OCI-LY3 (cell line): ENCODE data around the gene PLAAT2.

Experiments used
- CTCF ChIP-seq: fragments of 200-600, 300-600 bp; sonication (generic); IDR thresholded peaks from 2 replicates; pipeline ENCODE4 v1.5.1; 2014; ENCODE audit warnings: antibody characterized with exemption, low read length, low read depth
- EZH2phosphoT487 ChIP-seq: fragments of 200-600 bp; shearing (Covaris generic); IDR thresholded peaks from 2 replicates; pipeline ENCODE4 v1.6.1; 2018; ENCODE audit warnings: antibody characterized with exemption, mixed run types, low read depth

- TF ChIP-seq CTCF = no peak
- no peak for TF ChIP-seq EZH2phosphoT487
Measured at GRCh38 chr11:63536669-63537292, 26.4 kb downstream of the PLAAT2 start, which contains the start of gene PLAAT4.
